NT2/D1 (cell line): ENCODE results near the gene AANAT.

ENCODE experiments used
- DNase-seq: peaks from one replicate; pipeline ENCODE4 v3.0.0-alpha.2; 2011; ENCODE audit warnings: low read depth, low spot score
- H3K27me3 ChIP-seq: 2 replicates; pipeline ENCODE4 v1.6.0; 2011; ENCODE audit warnings: mild to moderate bottlenecking; ENCODE audit not compliant: insufficient read length, insufficient read depth
- H3K36me3 ChIP-seq: 2 replicates; pipeline ENCODE4 v1.6.1; 2011; ENCODE audit warnings: mild to moderate bottlenecking, low read length, mixed read lengths; ENCODE audit not compliant: insufficient read depth, insufficient read length
- H3K4me1 ChIP-seq: 2 replicates; pipeline ENCODE4 v1.5.1; 2011; ENCODE audit not compliant: insufficient read depth, insufficient read length
- H3K4me3 ChIP-seq: 2 replicates; pipeline ENCODE4 v1.5.1; 2011; ENCODE audit warnings: low read depth; ENCODE audit not compliant: insufficient read length
- H3K9ac ChIP-seq: 2 replicates; pipeline ENCODE4 v1.6.0; 2011; ENCODE audit warnings: low read depth; ENCODE audit not compliant: insufficient read length
- H3K9me3 ChIP-seq: 2 replicates; pipeline ENCODE4 v1.5.1; 2011; ENCODE audit warnings: mild to moderate bottlenecking, low read length; ENCODE audit not compliant: insufficient read depth
- SUZ12 ChIP-seq: IDR thresholded peaks from 2 replicates; pipeline ENCODE4 v1.6.1; 2011; ENCODE audit not compliant: insufficient read length, insufficient read depth; ENCODE audit errors: extremely low read depth
- YY1 ChIP-seq: IDR thresholded peaks from 2 replicates; pipeline ENCODE4 v1.6.1; 2011; ENCODE audit not compliant: insufficient read length, insufficient read depth
- ZNF274 ChIP-seq: IDR thresholded peaks from 2 replicates; pipeline ENCODE4 v1.6.1; 2011; ENCODE audit warnings: mild to moderate bottlenecking, low read depth, low read length

The AANAT gene

DNA sequence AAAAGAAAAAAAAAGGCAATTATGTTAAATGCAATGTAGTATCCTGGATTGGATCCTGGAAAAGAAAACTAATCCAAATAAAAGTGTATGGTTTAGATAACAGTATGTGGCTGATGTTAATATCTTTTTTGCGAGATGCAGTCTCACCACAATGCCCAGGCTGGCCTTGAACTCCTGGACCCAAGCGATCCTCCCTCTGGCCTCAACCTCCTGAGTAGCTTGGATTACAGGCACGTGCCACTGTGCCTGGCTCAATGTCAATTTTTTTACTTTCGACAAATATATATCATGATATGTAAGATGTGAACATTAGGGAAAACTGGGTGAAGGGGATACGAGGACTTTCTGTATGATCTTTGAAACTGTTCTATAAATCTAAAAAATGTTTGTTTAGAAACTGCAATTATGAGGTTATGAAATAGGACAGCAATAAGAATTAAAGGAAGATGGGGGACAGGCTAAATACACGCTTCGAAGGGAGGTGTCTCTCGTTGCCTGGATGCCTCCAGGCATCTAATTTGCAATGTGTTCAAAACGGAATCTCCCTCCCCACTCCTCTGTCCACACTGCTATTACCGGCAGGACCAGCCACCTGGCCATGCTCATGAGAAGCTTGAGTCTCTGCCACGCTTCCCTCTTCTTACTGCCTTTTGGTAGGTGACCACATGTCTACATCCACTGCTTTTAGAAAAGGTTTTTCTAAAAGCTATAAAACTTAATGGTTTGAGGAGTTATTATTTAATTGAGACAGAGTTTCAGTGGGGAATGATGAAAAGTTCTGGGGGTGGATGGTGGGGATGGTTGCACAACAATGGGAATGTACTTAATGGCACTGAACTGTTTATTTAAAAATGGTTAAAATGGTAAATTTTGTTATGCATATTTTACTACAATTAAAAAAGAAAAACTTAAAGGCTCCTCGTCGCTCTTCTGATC is 29.7 kb upstream of the AANAT start:
- H3K4me1 ChIP-seq = peaks cover 25% of the 10 kb centered on the region
- H3K4me3 ChIP-seq = no peak overlapping the region
- no peak overlapping the region for H3K9ac ChIP-seq
- H3K36me3 ChIP-seq = peaks cover 11% of the 10 kb centered on the region
- no peak for DNase-seq
- TF ChIP-seq YY1 (no peak), ZNF274 (no peak), SUZ12 (no peak)
- no peaks in the 10 kb centered on the region for H3K9me3 ChIP-seq
- H3K27me3 ChIP-seq = no peaks in the 10 kb centered on the region

- Histone ChIP-seq H3K9ac (no peak overlapping the region), H3K4me1 (peaks cover 25% of the 10 kb centered on the region)
- no peak for DNase-seq
Observed at GRCh38 chr17:76438906-76439305, 28.5 kb upstream of the AANAT start.

DNA sequence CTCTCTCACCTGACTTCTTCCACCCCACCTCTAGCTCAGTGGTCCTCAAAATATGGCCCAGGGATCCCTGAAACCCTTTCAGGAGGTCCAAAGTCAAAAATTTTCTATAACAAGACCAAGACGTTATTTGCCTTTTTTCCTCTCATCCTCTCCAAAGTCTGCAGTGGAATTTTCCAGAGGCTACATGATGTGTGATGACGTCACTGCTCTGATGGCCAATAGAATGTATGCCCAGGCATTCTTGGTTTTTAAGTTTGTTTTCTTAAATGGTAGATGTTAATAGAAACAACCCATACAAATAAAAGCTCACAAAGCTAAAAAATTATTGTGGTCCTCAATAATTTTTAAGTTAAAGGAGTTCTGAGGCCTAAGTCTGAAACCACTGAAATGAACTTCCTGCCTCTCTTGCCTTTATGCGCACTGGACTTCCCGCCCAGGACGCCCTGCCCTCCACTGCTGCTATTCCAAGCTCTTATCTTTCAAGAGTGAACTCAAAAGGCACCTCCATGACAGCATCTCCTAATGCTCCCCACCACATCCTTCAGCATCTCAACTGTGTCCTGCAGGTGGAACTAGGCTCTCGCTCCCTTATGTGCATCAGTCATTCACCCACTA is 28.0 kb upstream of the AANAT start:
- Histone ChIP-seq H3K9me3 (no peaks in the 10 kb centered on the region), H3K4me1 (peaks cover 26% of the 10 kb centered on the region)
- TF ChIP-seq ZNF274 = no peak
- no peak for TF ChIP-seq YY1
- TF ChIP-seq SUZ12 = no peak

More at GRCh38 chr17:76438906-76439305, 28.5 kb upstream of the AANAT start:
- H3K36me3 ChIP-seq = peaks cover 11% of the 10 kb centered on the region
- TF ChIP-seq SUZ12 = no peak
- no peak for TF ChIP-seq YY1
- TF ChIP-seq ZNF274 = no peak
- no peaks in the 10 kb centered on the region for H3K9me3 ChIP-seq
- H3K27me3 ChIP-seq = no peaks in the 10 kb centered on the region
- H3K4me3 ChIP-seq = no peak overlapping the region

GRCh38 chr17:76440751-76441362 is 26.5 kb upstream of the AANAT start:
- Histone ChIP-seq H3K4me1 (peaks cover 27% of the 10 kb centered on the region), H3K27me3 (no peaks in the 10 kb centered on the region), H3K9ac (no peak overlapping the region), H3K9me3 (no peaks in the 10 kb centered on the region), H3K36me3 (peaks cover 6% of the 10 kb centered on the region), H3K4me3 (no peak overlapping the region)
- TF ChIP-seq SUZ12 (no peak), YY1 (no peak), ZNF274 (no peak)
- no peak for DNase-seq

More for the DNA sequence above, 28.0 kb upstream of the AANAT start:
- Histone ChIP-seq H3K27me3 (no peaks in the 10 kb centered on the region), H3K9ac (no peak overlapping the region), H3K4me3 (no peak overlapping the region), H3K36me3 (peaks cover 7% of the 10 kb centered on the region)
- DNase-seq = no peak

GRCh38 chr17:76441686-76442340 is 25.6 kb upstream of the AANAT start:
- Histone ChIP-seq H3K27me3 (no peaks in the 10 kb centered on the region), H3K4me3 (no peak overlapping the region), H3K9ac (no peak overlapping the region), H3K9me3 (no peaks in the 10 kb centered on the region), H3K4me1 (peaks cover 28% of the 10 kb centered on the region), H3K36me3 (peaks cover 6% of the 10 kb centered on the region)
- TF ChIP-seq ZNF274 (no peak), SUZ12 (no peak), YY1 (no peak)
- no peak for DNase-seq

DNA sequence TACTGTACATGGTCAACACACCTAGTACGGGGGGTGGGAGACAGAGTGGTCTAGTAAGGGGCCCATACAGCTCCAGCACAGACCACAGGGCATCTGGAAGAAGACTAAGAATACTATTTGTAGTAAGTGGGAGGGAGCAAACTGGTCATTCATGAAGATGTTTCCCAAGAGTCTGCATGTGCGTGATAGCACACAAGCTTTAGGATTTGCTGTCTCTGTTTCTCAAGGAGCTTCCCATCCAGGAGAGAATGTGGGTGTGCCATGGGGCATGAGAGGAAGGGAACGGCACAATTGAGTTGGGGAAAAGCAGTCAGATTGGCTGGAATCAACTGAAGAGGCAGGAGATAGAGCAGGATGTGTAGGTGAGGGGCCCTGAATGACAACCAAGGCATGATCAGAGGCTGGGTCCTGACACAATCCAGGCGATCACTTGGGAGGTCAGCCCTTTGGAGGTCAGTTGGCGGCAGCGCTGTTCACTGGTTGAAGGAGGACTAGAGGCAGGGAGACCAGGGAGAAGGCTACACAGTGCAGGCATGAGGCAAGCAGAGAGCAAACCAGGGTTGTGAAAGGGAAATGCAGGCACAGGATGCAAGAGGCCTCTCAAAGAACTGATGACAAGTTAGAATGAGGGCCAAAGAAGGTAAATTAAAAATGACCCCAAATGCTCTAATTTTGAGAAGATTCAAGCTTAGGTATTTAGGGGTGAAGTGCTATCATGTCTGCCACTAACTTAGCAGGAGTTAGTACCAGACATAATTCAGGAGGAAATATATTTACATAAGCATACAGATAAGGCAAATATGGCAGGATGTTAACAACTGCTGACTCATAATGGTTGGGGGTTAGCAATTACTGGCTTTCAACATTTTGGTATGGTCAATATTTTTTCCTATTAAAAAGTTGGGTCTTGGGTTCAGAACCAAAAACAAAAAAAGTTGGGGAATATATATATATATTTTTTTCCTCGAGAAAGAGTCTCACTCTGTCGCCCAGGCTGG is 24.8 kb upstream of the AANAT start:
- Histone ChIP-seq H3K4me3 (no peak overlapping the region), H3K4me1 (peaks cover 30% of the 10 kb centered on the region)
- no peak for TF ChIP-seq ZNF274
- no peak for TF ChIP-seq SUZ12
- TF ChIP-seq YY1 = no peak

More for the DNA sequence above, 24.8 kb upstream of the AANAT start:
- Histone ChIP-seq H3K9ac (no peak overlapping the region), H3K36me3 (peaks cover 6% of the 10 kb centered on the region), H3K9me3 (no peaks in the 10 kb centered on the region), H3K27me3 (no peaks in the 10 kb centered on the region)
- DNase-seq = no peak
